Left renal pelvis (tissue), 4 donors: ENCODE results near the gene LRRN4. TPM values are rescaled to one million over a fixed set of nuclear protein-coding genes. Genes with fewer than 3 reads are reported as not detected.

Experiments
- DNase-seq, 4 donors: peaks; one replicate each; pipeline ENCODE4 v3.0.0-alpha.2; 2013; ENCODE audit warnings: low read depth in 4 of 4, low spot score in 3 of 4
- polyA plus RNA-seq, 4 donors: library from polyadenylated mRNA; unstranded; fragments of 120-200 nt; gene quantifications; one replicate each; pipeline ENCODE4 v1.2.1, GENCODE V29; 2013; ENCODE audit not compliant: insufficient read length in 4 of 4

Gene LRRN4
- 10 to 100 TPM in 3 of 4 donors, 1 to 10 TPM in 1; 5.5 to 15.8 (median 11.3) TPM for polyA plus RNA-seq

GRCh38 chr20:6053776-6054688 lies at the start of gene LRRN4:
TSS of gene LRRN4 (minus strand) at chr20:6054060. CDS start at chr20:6052799, 1,261 bp downstream.
- DNase-seq, result peak in 3 of 4 donors; percentile 62 to 78 (median 65)

GRCh38 chr20:6103301-6103700 lies 49.4 kb upstream of the LRRN4 start:
- no peak for DNase-seq

- no peak for DNase-seq
These were observed 47.5 kb upstream of the LRRN4 start for GRCh38 chr20:6101346-6101745.

GRCh38 chr20:6100246-6100645 lies 46.4 kb upstream of the LRRN4 start:
- DNase-seq, result no peak

DNA sequence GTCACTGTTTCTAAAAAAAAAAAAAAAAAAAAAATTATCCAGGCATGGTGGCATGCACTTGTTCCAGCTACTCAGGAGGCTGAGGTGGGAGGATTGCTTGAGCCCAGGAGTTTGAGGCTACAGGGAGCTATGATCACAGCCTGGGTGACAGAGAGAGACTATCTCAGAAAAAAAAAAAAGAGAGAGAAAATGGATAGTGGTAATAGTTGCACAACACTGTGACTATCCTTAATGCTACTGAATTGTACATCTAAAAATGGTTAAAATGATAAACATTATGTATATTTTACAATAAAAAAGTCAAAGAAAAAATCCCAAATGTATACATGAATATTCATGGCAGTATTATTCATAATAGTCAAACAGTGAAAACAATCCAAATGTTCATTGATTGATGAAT lies 46.0 kb upstream of the LRRN4 start:
- no peak for DNase-seq

- DNase-seq, result no peak
These were observed 41.5 kb upstream of the LRRN4 start for GRCh38 chr20:6095409-6095808.

- no peak for DNase-seq
These were observed 40.7 kb upstream of the LRRN4 start for GRCh38 chr20:6094565-6094964.

GRCh38 chr20:6094063-6094462 lies 40.2 kb upstream of the LRRN4 start:
- no peak for DNase-seq

- no peak for DNase-seq
These were observed 37.8 kb upstream of the LRRN4 start for GRCh38 chr20:6091661-6092060.

- no peak for DNase-seq
These were observed 33.0 kb upstream of the LRRN4 start for GRCh38 chr20:6086868-6087267.

GRCh38 chr20:6083926-6084325 lies 30.1 kb upstream of the LRRN4 start:
- DNase-seq, result no peak

DNA sequence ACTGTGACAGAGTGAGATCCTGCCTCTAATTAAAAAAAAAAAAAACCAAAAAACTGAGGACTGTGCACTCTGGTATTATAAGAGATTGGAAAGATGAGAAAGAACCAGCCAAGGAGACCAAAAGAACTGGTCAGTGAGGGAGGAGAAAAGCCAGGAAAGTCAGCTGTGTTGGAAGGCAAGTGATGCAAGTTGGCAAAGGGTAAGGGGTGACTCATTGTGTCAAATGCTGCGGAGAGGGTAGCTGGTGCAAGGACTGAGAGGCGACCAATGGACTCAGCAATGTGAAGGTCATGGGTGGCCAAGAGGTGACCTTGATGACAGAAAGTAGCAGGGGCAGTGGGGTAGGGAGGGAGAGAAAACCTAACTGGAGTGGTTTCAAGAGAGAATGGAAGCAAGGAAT lies 27.4 kb upstream of the LRRN4 start:
- DNase-seq, result no peak

DNA sequence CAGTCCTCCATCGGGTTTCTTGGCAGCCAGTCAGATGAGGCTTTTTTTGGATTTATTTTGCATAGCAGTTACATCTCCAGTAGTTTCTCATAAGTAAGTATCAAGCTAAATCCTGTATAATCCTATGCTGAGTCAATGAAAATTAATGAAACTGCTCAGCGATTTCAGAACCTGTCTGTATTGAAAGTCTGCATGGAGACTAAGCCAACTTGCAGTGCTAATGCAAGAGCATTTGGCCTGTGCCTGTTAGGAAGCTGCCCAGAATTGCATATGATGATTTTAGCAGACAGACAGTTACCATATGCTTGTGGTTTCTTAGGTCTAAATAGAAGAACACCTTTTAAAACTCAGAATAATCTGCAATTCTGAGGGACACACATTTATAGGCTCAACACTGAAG lies 25.2 kb upstream of the LRRN4 start:
- DNase-seq, result no peak

DNA sequence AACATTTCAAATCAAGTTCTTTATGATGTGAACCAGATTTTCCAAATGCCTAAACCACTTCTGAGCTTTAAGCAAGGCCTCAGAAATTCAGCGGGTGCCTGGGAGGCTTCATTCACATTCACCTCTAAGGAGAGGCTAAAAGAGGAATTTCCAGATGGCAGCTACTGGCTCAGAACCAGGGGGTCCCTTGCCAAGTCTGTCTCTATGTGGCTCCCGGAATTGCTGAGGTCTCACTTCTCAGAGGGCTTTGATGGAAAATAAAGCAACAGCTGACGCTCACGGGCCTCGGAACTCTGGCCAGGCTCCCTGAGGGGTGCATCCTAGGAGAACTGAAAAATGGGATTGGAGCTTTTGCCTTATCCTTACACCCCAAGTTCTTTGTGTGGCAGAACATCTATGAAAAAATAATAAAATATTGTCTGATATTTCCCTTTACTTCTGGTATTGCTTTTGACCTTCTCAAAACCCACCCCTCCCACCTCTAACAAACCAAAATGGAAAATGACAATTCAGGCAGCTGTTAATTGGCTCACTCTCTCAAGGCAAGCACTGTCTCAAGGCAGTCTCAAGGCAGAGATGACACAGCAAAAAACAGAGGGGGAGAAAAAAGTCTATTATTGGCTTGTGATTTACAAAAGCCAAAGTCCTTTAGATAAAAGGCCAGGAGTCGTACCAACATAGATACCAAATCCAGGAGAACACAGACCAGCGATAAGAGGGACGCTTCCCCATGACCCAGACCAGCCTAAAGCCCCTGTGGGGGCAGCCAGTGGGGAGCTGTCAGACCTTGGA lies 21.8 kb upstream of the LRRN4 start:
- DNase-seq, result no peak

DNA sequence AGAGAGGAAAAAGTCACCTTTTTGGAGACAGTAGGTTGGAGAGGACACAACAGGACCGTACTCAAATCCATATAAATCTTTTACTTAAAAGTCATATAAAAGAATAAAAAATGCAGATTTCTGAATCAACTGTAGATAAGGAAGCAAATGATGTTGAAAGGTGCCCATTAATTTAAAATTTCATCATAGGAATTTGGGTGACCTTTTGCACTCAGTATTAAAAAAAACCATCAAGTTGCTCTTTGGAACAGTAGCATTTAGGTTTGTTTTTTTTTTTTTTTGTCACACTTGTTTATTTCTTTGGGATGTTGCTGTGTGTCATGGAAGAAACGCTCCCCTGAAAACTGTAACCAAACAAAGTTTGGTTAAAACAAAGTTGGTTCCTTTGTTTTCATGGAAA lies 20.9 kb upstream of the LRRN4 start:
- no peak for DNase-seq

DNA sequence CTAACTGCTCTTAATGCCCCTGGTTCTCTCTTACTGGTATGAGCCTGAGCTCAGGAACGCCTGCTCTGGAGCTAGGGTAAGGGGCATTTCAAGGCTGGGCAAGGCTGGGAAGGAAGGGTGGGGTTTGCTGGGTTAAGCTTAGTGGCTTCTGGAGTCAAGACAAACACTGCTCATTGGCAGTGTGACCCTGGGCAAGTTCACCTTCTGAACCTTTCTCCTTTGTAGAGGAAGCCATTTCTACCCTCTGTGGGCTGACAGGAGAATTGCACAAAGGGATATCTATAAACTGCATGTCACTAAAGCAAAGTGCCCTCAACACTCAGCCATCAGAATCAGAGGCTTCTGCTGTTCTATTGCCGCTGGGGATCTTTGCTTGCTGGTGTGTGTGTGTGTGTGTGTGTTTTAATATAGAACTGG lies 20.3 kb upstream of the LRRN4 start:
- no peak for DNase-seq

GRCh38 chr20:6070829-6071695 lies 17.2 kb upstream of the LRRN4 start:
- DNase-seq, result no peak

- no peak for DNase-seq
These were observed 15.8 kb upstream of the LRRN4 start for GRCh38 chr20:6069669-6070068.

DNA sequence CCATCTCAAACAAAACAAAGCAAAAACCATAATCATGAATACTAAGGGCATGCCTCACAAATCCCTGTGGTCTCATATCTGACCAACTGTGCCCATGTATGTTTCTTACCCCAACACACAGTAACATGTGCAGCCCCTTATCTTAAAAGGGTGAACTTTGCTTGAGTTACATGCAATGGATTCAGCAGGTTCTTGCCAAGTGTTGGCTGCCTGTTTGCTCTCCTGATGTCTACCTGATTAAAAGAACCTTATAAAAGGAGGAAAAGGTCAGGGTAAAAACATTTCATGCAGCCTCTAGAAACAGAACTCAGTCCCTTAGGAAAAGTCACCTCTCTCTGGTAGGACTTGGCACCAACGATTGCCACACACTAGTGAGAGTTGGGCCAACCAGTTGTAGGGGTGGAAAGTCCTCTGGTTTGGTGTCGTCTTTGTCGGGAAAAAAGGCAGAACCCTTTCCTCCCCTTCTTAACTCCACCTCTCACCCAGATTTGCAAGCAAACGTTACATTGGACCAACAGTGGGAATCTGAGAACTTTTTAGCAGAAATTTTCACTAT lies 14.0 kb upstream of the LRRN4 start:
- no peak for DNase-seq

GRCh38 chr20:6066582-6066981 lies 12.7 kb upstream of the LRRN4 start:
- no peak for DNase-seq
